Brain pericyte (primary cell): ENCODE results near the gene SLC12A3.

Experiments
- DNase-seq: peaks from one replicate; pipeline ENCODE4 v3.0.0-alpha.2; 2012; ENCODE audit warnings: low read depth, low spot score

SLC12A3 gene

DNA sequence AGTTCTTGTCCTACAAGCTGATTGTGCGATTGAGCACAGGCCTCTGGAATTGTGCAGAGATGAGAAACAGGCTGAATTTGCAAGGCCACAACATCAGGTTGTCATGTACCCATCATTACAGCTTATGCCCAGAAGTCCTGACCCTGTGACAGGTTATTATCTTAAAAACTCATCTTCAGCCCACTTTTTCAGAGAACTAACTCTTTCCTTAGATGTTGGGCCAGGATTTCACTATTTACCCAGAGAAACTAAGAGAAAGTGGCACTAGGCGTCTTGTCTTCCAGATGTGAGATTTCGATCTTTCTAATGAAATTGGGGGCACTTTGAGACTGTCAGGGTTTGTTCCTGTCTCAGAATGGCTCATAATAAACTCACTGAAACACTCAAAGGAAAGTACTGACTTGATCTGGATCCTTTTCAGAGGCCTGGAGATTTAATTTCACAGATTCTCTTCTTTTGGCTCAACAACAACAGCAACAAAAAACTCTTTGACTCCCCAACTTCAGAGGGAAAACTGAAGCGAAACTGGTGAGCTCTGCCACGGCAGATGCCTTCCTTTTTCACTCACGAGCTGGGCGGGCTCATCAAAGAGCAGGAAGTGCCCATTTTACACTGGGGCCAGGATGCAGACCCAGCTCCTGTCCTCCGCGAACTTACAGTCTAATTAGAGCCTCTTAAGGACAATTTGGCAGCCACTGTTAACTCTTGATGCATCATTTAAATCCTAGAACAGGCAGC, 17.7 kb upstream of the SLC12A3 start:
- DNase-seq = no peak

DNA sequence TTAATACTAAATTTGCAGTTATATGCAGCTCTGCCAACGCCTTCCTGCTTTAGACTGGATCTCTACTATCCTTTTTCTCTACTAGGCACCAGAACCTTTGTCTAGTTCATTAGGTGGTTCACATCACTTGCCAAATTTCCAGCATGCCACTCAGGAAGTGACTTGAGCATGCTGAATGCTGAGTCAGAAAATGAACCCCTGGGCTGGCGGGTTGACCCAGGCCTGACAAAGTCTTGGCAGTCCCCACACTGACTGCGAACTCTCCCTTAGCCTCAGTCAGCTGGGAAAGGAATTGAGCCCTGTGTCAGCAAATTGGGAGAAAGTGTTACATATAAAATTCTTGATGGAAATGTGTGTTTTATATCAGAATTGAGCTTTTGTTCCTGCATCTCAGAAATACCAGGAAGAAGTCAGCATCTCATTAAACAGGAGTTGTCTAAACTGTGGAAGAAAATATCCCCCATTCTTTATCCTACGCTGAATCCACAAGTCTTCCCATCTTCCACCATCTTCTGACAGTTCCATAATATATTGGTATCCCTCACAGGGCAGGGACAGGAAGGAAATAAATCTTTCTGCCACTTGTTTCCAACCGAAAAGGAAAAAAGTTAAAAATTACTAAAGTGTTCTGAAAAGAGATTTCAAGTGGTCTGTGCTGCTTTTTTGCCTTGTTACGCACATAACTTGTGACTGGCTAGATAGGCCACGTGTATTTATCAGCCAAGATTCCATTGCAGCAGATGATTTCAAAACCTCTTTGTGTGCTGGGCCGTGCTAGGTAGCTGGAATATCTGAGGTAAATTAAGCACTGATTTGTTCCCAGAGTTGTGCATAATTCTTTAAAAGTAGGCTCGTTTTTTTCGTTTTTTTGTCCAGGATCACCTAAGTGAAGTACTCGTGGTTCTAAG, 16.7 kb upstream of the SLC12A3 start:
- DNase-seq = no peak

GRCh38 chr16:56848955-56849689, 15.9 kb upstream of the SLC12A3 start:
- DNase-seq = no peak

DNA sequence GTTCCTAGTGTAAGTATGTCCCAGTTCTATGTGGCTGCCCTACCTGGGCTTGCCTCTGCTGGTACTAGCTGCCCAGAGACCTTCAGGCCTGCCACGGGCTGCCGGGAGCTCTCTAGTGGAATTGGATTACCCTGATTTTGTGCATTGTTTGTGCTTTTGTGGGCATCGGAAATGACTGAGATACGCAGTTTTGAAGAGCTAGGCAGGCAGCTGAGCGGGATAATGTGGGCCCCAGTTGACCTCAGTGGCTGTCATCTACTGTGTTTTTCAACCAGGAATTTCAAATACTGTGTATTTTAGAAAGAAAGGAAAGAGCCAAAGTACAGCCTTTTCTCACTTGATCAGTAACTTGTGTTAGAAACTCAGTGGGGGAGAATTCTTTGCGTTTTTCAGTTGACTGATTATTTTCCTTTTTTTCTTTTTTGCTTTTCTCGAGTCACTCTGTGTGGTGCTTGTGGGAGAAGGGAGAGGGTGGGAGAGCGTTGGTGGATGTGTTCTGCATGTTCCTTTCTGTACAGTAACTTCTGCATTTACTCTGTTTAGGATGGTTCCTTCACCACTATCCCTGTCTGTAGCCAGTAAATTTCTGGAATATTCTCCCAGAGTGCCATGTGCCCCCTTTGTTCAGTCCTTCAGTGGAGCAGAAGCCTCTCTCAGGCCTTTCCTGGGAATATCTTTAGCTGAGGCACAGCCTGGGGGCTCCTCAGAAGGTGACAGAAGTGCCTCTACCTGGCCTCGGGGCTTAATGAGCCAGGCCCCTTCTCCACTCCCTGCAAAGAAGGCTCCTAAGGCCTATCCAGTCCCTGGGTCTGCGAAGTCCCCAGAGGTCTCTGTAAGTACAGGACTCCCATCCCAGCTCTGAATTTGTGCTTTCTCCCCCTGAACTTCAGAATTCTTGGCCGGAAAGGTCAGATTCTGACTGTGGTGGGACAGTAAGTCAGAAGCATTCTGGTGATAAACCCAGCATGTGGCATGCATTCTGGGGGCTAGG, 15.0 kb upstream of the SLC12A3 start:
- no peak for DNase-seq

GRCh38 chr16:56851671-56852400, 13.2 kb upstream of the SLC12A3 start:
- DNase-seq = no peak

DNA sequence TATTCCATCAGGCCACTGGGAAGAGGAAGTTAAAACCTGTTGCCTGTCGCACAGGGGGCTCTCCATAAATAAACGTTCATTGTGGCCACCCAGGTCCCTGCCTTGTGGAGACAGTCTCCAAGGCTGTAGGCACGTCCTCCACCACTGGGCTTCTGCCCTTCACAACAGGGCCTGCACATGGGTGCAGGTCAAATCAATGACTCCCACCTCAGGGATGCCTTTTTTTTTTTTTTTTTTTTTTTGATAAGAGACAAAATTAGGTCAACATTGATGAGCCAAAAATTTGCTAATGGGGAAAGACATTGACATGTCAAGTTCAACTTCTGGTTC, 12.6 kb upstream of the SLC12A3 start:
- DNase-seq = no peak

DNA sequence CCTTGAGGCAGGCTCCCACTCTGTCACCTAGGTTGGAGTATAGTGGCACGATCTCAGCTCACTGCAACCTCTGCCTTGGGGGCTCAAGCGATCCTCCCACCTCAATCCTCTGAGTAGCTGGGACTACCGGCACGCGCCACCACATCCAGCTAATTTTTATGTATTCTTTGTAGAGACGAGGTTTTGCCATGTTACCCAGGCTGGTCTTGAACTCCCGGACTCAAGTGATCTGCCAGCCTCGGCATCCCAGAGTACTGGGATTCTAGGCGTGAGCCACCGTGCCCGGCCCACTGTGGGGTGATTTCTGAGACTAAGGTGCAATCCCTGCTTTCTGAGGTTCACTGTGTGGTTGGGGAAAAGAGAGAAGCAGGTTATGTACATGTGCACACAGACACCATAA, 12.0 kb upstream of the SLC12A3 start:
- DNase-seq = no peak

DNA sequence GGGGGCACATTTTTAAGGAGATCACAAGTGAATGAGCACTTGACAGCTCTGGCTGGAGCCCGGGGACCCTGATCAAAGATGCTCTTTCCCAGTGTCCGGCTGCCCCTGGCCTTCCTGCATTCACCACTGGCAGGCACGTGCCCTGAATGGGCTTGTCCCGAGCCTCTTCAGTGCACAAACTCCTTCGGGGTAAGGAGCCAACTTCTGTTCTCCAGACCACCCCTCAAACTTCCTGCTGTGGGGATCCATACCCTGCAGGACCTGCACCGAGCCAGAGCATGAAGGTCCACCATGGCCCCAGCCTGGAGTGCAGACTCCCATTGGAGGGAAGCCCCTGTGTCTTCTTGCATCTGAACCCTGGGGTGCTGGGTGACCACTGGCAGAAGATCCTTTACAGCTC, 9.8 kb upstream of the SLC12A3 start:
- no peak for DNase-seq

DNA sequence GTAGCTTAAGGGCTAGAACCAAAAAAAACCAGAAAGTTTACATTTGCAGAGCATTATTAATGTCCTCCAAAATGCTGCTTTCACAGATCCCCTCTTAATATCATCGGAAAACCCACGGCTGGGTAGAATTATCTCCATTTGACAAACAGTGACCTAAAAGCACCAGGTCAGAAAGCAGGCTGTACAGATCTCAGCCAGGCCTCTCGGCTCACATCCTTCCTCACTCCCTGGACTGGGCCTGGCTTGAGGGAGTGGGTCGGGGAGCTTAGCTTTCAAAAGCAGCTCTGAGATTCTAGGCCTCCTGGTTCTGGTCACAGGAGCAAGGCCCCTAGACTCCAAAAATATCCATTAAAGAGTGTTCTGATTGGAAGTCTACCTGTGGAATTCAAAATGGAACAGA, 9.1 kb upstream of the SLC12A3 start:
- no peak for DNase-seq

DNA sequence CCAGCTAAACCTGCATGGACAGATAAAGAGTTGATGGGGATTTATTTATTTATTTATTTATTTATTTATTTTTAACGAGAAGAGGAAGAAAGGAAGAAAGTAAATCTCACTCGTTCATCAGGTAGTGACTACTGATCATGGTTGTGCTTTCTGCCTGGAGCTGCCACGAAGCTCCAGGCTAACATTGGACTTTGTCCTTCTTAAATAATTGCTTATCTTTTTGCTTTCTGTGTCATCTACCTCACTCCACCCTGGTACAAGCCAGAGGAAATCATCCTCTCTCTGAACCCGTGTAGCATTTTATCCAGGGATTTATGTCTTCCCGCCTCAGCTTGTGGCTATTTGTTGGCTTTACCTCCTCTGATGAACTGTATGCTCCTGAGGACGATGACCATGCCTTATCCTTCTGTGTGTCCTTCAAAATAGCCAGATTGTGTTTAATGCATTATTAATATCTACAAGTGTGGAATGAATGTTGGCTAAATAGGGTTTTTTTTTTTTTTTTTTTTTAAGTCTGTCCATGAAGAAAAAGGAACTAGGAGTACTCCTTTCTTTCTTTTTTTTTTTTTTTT, 8.0 kb upstream of the SLC12A3 start:
- DNase-seq = no peak

DNA sequence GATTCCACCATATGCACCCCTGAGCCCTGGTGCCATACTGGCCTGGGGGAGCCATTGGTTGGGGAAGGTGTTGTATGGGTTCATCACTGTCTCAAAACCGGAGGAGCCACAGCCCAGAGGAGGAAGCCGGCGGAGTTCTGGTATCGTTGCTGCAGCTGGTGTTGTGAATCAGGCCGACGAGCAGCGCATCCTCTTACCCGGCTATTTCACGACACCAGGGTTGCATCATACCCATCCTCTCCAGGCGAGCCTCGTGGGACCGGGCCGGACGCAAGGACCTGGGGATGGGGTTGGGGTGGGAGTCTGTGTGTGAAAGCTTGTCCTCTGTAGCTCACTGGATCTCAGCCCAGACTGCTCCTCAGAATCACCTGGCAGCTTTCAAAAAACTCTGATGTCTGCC, 6.6 kb upstream of the SLC12A3 start:
- DNase-seq = no peak

- DNase-seq = no peak
These were observed 5.4 kb upstream of the SLC12A3 start for GRCh38 chr16:56859636-56860035.

- no peak for DNase-seq
These were observed 4.6 kb upstream of the SLC12A3 start for GRCh38 chr16:56860226-56861020.

DNA sequence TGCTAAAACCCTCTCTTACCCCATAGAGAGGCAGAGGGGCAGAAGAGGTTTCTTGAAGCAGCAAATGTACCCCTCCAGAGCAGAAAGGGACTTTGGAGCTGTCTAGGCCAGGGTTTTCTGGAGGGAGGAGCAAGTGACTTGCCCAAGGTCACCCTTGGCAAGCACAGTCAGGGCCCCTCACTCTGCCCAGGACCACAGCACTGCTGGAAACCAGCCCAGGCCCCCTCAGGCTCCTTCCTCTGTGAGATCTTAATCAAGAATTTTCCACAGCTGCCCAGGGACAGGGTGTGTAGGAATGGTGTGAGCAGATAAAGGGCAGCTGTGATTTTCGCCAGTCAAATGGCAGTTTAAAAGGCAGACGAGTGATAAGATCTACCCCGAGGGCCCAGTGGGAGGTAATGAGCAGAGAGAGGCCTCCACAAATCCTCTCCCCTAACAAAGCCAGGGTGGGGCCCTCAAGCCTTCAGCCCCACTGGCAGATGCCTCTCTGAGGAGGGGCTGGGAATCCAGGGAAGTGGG, 3.9 kb upstream of the SLC12A3 start:
- DNase-seq = no peak

DNA sequence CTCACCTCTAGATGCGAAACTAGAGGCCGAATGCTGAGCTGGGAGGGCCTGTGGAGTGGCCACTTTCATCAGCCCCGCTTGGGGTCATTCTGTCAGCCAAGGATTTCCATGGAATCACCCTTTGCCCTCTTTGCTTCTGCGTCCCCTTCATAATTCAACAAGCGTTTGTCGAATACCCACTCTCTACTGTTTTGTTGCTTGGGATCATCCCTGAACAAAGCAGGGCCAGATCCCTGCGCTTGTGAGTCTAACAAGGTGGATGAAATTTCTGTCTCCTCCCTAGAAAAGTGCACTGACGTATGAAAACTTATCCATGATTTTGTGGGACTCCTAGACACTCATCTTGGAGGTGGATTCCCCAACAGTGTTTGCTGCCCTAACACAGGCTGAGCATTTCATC, 3.3 kb upstream of the SLC12A3 start:
- no peak for DNase-seq

GRCh38 chr16:56862776-56863175, 2.2 kb upstream of the SLC12A3 start:
- no peak for DNase-seq

- DNase-seq = no peak
These were observed 521 bp downstream of the SLC12A3 start for GRCh38 chr16:56865394-56866062.
